ENCODE measurements around the gene PPP1R3C.
A peak's percentile ranks its signal among the peaks of the same experiment; 100 is the strongest.

PPP1R3C gene

GRCh38 chr10:91679296-91679695 is 46.4 kb upstream of the PPP1R3C start:
- Histone ChIP-seq H3K9me3 (ENCODE audit: insufficient read depth, low read depth, low read length) (no peaks in the 10 kb centered on the region), H3F3A (ENCODE audit: low read depth) (no peaks in the 10 kb centered on the region), H3K4me1 (ENCODE audit: insufficient read depth, low read length, poor library complexity, severe bottlenecking) (no peaks in the 10 kb centered on the region), H3K4me2 (ENCODE audit: low read depth, low read length, poor library complexity, severe bottlenecking) (no peak overlapping the region), H3K9ac (ENCODE audit: low read depth, low read length, poor library complexity, severe bottlenecking) (no peak overlapping the region), H4K20me1 (ENCODE audit: insufficient read depth, low read length, poor library complexity, severe bottlenecking) (no peaks in the 10 kb centered on the region), H3K79me2 (ENCODE audit: insufficient read depth, low read length) (no peaks in the 10 kb centered on the region), H2AFZ (ENCODE audit: low read length) (no peak overlapping the region), H3K9me2 (replicated peaks; ENCODE audit: low read depth, low read length) (no peaks in the 10 kb centered on the region), H3K27me3 (ENCODE audit: insufficient read depth, low read length, poor library complexity, severe bottlenecking) (no peaks in the 10 kb centered on the region), H3K4me3 (ENCODE audit: low read length, poor library complexity, severe bottlenecking) (no peak overlapping the region), H3K36me3 (ENCODE audit: insufficient read depth, low read length) (no peaks in the 10 kb centered on the region)
- no peak for TF ChIP-seq EZH2phosphoT487 (IDR thresholded peaks at IDR 0.05; ENCODE audit: borderline replicate concordance)
- TF ChIP-seq CTCF (conservative IDR thresholded peaks at IDR 0.05; ENCODE audit: low read length) = no peak

- no peak for TF ChIP-seq CTCF (conservative IDR thresholded peaks at IDR 0.05; ENCODE audit: low read length)
- TF ChIP-seq EZH2phosphoT487 (IDR thresholded peaks at IDR 0.05; ENCODE audit: borderline replicate concordance) = no peak
These were observed 45.0 kb upstream of the PPP1R3C start for GRCh38 chr10:91677911-91678310.

GRCh38 chr10:91672021-91672608 is 39.2 kb upstream of the PPP1R3C start:
- H3K27me3 ChIP-seq (ENCODE audit: insufficient read depth, low read length, poor library complexity, severe bottlenecking) = no peaks in the 10 kb centered on the region
- no peaks in the 10 kb centered on the region for H4K20me1 ChIP-seq (ENCODE audit: insufficient read depth, low read length, poor library complexity, severe bottlenecking)
- H2AFZ ChIP-seq (ENCODE audit: low read length) = peak overlapping the region; percentile 70
- no peak for TF ChIP-seq EZH2phosphoT487 (IDR thresholded peaks at IDR 0.05; ENCODE audit: borderline replicate concordance)
- TF ChIP-seq CTCF (conservative IDR thresholded peaks at IDR 0.05; ENCODE audit: low read length) = no peak
- peak overlapping the region; percentile 23 for H3K4me3 ChIP-seq (ENCODE audit: low read length, poor library complexity, severe bottlenecking)
- no peaks in the 10 kb centered on the region for H3K9me2 ChIP-seq (replicated peaks; ENCODE audit: low read depth, low read length)
- H3K79me2 ChIP-seq (ENCODE audit: insufficient read depth, low read length) = no peaks in the 10 kb centered on the region
- no peak overlapping the region for H3K9ac ChIP-seq (ENCODE audit: low read depth, low read length, poor library complexity, severe bottlenecking)
- no peaks in the 10 kb centered on the region for H3K9me3 ChIP-seq (ENCODE audit: insufficient read depth, low read depth, low read length)
- peaks cover 12% of the 10 kb centered on the region for H3K4me1 ChIP-seq (ENCODE audit: insufficient read depth, low read length, poor library complexity, severe bottlenecking)
- H3F3A ChIP-seq (ENCODE audit: low read depth) = no peaks in the 10 kb centered on the region
- no peak overlapping the region for H3K4me2 ChIP-seq (ENCODE audit: low read depth, low read length, poor library complexity, severe bottlenecking)
- no peaks in the 10 kb centered on the region for H3K36me3 ChIP-seq (ENCODE audit: insufficient read depth, low read length)

More at GRCh38 chr10:91677911-91678310, 45.0 kb upstream of the PPP1R3C start:
- no peaks in the 10 kb centered on the region for H3K79me2 ChIP-seq (ENCODE audit: insufficient read depth, low read length)
- no peak overlapping the region for H2AFZ ChIP-seq (ENCODE audit: low read length)
- no peaks in the 10 kb centered on the region for H3K36me3 ChIP-seq (ENCODE audit: insufficient read depth, low read length)
- H3K9me3 ChIP-seq (ENCODE audit: insufficient read depth, low read depth, low read length) = no peaks in the 10 kb centered on the region
- H3F3A ChIP-seq (ENCODE audit: low read depth) = no peaks in the 10 kb centered on the region
- no peaks in the 10 kb centered on the region for H3K9me2 ChIP-seq (replicated peaks; ENCODE audit: low read depth, low read length)
- no peak overlapping the region for H3K4me2 ChIP-seq (ENCODE audit: low read depth, low read length, poor library complexity, severe bottlenecking)
- H3K4me3 ChIP-seq (ENCODE audit: low read length, poor library complexity, severe bottlenecking) = no peak overlapping the region
- H3K27me3 ChIP-seq (ENCODE audit: insufficient read depth, low read length, poor library complexity, severe bottlenecking) = no peaks in the 10 kb centered on the region
- no peaks in the 10 kb centered on the region for H3K4me1 ChIP-seq (ENCODE audit: insufficient read depth, low read length, poor library complexity, severe bottlenecking)
- H4K20me1 ChIP-seq (ENCODE audit: insufficient read depth, low read length, poor library complexity, severe bottlenecking) = no peaks in the 10 kb centered on the region
- H3K9ac ChIP-seq (ENCODE audit: low read depth, low read length, poor library complexity, severe bottlenecking) = no peak overlapping the region
